Upper lobe of left lung (tissue), 4 donors: ENCODE data around the gene PTEN.
A peak's percentile ranks its signal among the peaks of the same experiment; 100 is the strongest.

Source experiments
- CTCF ChIP-seq, 6 experiments: fragments of 450-650 bp in 4 of 6; fragments of 200-600 bp in 2 of 6; sonication (generic) in 2 of 6; IDR thresholded peaks; one replicate each; pipeline ENCODE4 v1.5.1; 2016 to 2019; ENCODE audit warnings: antibody characterized with exemption in 6 of 6
- POLR2A ChIP-seq, 4 donors: fragments of 450-650 bp; IDR thresholded peaks; one replicate each; pipeline ENCODE4 v1.5.1; 2016 to 2017; ENCODE audit warnings: antibody characterized with exemption in 4 of 4, mild to moderate bottlenecking in 2 of 4
- POLR2AphosphoS5 ChIP-seq, 2 donors: sonication (generic); formaldehyde crosslinking; IDR thresholded peaks; one replicate each; pipeline ENCODE4 v1.5.1; 2017; ENCODE audit warnings: antibody characterized with exemption in 2 of 2

GRCh38 chr10:87850742-87851205 lies 12.7 kb upstream of the PTEN start:
- peak; percentile 41 to 66 (median 56) for TF ChIP-seq CTCF (IDR thresholded peaks at IDR 0.05)
- no peak for TF ChIP-seq POLR2A (IDR thresholded peaks at IDR 0.05)
- TF ChIP-seq POLR2AphosphoS5 (IDR thresholded peaks at IDR 0.05), result no peak
